Fibroblast of skin of left biceps (primary cell): Measurements from ENCODE around the gene LPAR6.

Experiments used
- DNase-seq, 2 experiments: peaks; one replicate each; pipeline ENCODE4 v3.0.0-alpha.2; 2013; ENCODE audit warnings: low read depth in 2 of 2

Gene LPAR6

GRCh38 chr13:48414501-48414900, 1.6 kb upstream of the LPAR6 start:
- no peak for DNase-seq

- DNase-seq: no peak
Measured at GRCh38 chr13:48411841-48412531, 927 bp downstream of the LPAR6 start.

GRCh38 chr13:48411147-48411794, 1.6 kb downstream of the LPAR6 start:
- DNase-seq: no peak

GRCh38 chr13:48410199-48410598, 2.7 kb downstream of the LPAR6 start:
- no peak for DNase-seq

- DNase-seq: no peak
Measured at GRCh38 chr13:48405875-48406274, 7.0 kb downstream of the LPAR6 start.

- DNase-seq: no peak
Measured at GRCh38 chr13:48404952-48405351, 8.0 kb downstream of the LPAR6 start.

- no peak for DNase-seq
Measured at GRCh38 chr13:48403913-48404312, 9.0 kb downstream of the LPAR6 start.

- DNase-seq: no peak
Measured at GRCh38 chr13:48403151-48403631, 9.7 kb downstream of the LPAR6 start.

GRCh38 chr13:48402325-48402932, 10.5 kb downstream of the LPAR6 start:
- no peak for DNase-seq

- DNase-seq: no peak
Measured at GRCh38 chr13:48401480-48401879, 11.4 kb downstream of the LPAR6 start.

GRCh38 chr13:48400850-48401291, 12.0 kb downstream of the LPAR6 start:
- peak; percentile 57 to 64 for DNase-seq

GRCh38 chr13:48400090-48400694, 12.7 kb downstream of the LPAR6 start:
- no peak for DNase-seq

GRCh38 chr13:48398450-48399095, 14.3 kb downstream of the LPAR6 start:
- DNase-seq: no peak

GRCh38 chr13:48397744-48398143, 15.2 kb downstream of the LPAR6 start:
- no peak for DNase-seq

GRCh38 chr13:48393698-48394085, 19.2 kb downstream of the LPAR6 start:
- no peak for DNase-seq

- no peak for DNase-seq
Measured at GRCh38 chr13:48393030-48393697, 19.7 kb downstream of the LPAR6 start.

- DNase-seq: no peak
Measured at GRCh38 chr13:48391257-48391656, 21.7 kb downstream of the LPAR6 start.

GRCh38 chr13:48386816-48387215, 26.1 kb downstream of the LPAR6 start:
- DNase-seq: no peak

GRCh38 chr13:48383384-48383783, 29.5 kb downstream of the LPAR6 start:
- no peak for DNase-seq

- DNase-seq: no peak
Measured at GRCh38 chr13:48380581-48380980, 32.3 kb downstream of the LPAR6 start.

GRCh38 chr13:48377857-48378256, 35.1 kb downstream of the LPAR6 start:
- DNase-seq: no peak
